Frontal cortex (tissue), 4 donors: ENCODE data around the gene UGT1A9. TPM values are rescaled to one million over a fixed set of nuclear protein-coding genes. Genes with fewer than 3 reads are reported as not detected.
"Not testable (repeated sequence)": the region's sequence is repeated elsewhere in the genome, so short reads cannot be mapped to it uniquely, and the experiment has no call there.

Experiments used
- DNase-seq, 2 donors: peaks; one replicate each; pipeline ENCODE4 v3.0.0; 2012; ENCODE audit warnings: low spot score in 2 of 2
- FAIRE-seq: peaks from 2 replicates; lab custom pipeline; 2012; peaks lifted over from hg19 to GRCh38; lab: Jason Lieb, UNC
- total RNA-seq: library from RNA; depleted of rRNA; stranded (reverse); fragments of >200 nt; gene quantifications from one replicate; pipeline ENCODE4 v1.2.3, GENCODE V29; 2014
- donor health status: control.
- donor health status: control.
- donor health status: control.

The UGT1A9 gene
- total RNA-seq, 1 donor from 2014 or later: not detected

GRCh38 chr2:233751212-233752009, 79.7 kb downstream of the UGT1A9 start:
- not testable (repeated sequence) for FAIRE-seq, DNase-seq

GRCh38 chr2:233754872-233755611, 83.3 kb downstream of the UGT1A9 start:
- DNase-seq: no peak
- FAIRE-seq: no peak

GRCh38 chr2:233756429-233757081, 84.9 kb downstream of the UGT1A9 start:
- no peak for FAIRE-seq
- DNase-seq: no peak

- FAIRE-seq (no peak), DNase-seq (no peak)
Observed at GRCh38 chr2:233758141-233758540, 86.4 kb downstream of the UGT1A9 start.

- DNase-seq: no peak
- no peak for FAIRE-seq
Observed at GRCh38 chr2:233758849-233759248, 87.2 kb downstream of the UGT1A9 start.

- FAIRE-seq (no peak), DNase-seq (no peak)
Observed at GRCh38 chr2:233760043-233760442, 88.3 kb downstream of the UGT1A9 start, which contains the start of gene UGT1A1. Gene UGT1A1, plus strand, starts transcription at chr2:233760270. Its CDS starts 18 bp downstream, at chr2:233760288.

GRCh38 chr2:233761040-233761769, 89.5 kb downstream of the UGT1A9 start:
- FAIRE-seq (no peak), DNase-seq (no peak)

GRCh38 chr2:233764264-233764663, 92.6 kb downstream of the UGT1A9 start:
- FAIRE-seq: no peak
- no peak for DNase-seq

GRCh38 chr2:233764761-233765160, 93.1 kb downstream of the UGT1A9 start:
- DNase-seq: no peak
- no peak for FAIRE-seq

- FAIRE-seq: no peak
Observed at GRCh38 chr2:233766416-233766815, 94.7 kb downstream of the UGT1A9 start.

GRCh38 chr2:233768076-233768475, 96.4 kb downstream of the UGT1A9 start:
- no peak for DNase-seq
- no peak for FAIRE-seq

More at GRCh38 chr2:233766416-233766815, 94.7 kb downstream of the UGT1A9 start:
- no peak for DNase-seq

- FAIRE-seq: no peak
Observed at GRCh38 chr2:233769260-233769659, 97.6 kb downstream of the UGT1A9 start.

GRCh38 chr2:233772153-233772552, 100.5 kb downstream of the UGT1A9 start:
- no peak for FAIRE-seq

More at GRCh38 chr2:233769260-233769659, 97.6 kb downstream of the UGT1A9 start:
- DNase-seq: no peak

GRCh38 chr2:233772583-233772982, 100.9 kb downstream of the UGT1A9 start:
- no peak for FAIRE-seq
- no peak for DNase-seq

More at GRCh38 chr2:233772153-233772552, 100.5 kb downstream of the UGT1A9 start:
- DNase-seq: no peak

GRCh38 chr2:233773854-233774253, 102.2 kb downstream of the UGT1A9 start:
- FAIRE-seq: no peak

GRCh38 chr2:233775414-233775813, 103.7 kb downstream of the UGT1A9 start:
- no peak for FAIRE-seq
- DNase-seq: no peak

More at GRCh38 chr2:233773854-233774253, 102.2 kb downstream of the UGT1A9 start:
- DNase-seq: no peak

GRCh38 chr2:233778030-233778429, 106.3 kb downstream of the UGT1A9 start, which contains the start of gene MROH2A:
Gene MROH2A, plus strand, starts transcription at chr2:233778330. Its CDS starts 1,029 bp downstream, at chr2:233779359.
- DNase-seq (no peak), FAIRE-seq (no peak)

GRCh38 chr2:233779722-233780121, 108.0 kb downstream of the UGT1A9 start:
- FAIRE-seq: no peak

GRCh38 chr2:233780771-233781170, 109.1 kb downstream of the UGT1A9 start:
- FAIRE-seq (no peak), DNase-seq (no peak)

More at GRCh38 chr2:233779722-233780121, 108.0 kb downstream of the UGT1A9 start:
- DNase-seq: no peak
